H9 (cell line): ENCODE data around the gene PPP1R9A. TPM values are rescaled to one million over a fixed set of nuclear protein-coding genes. Genes with fewer than 3 reads are reported as not detected.

Experiments used
- DNase-seq: peaks from one replicate; pipeline ENCODE4 v3.0.0-alpha.2; 2017
- H2AFZ ChIP-seq: one replicate; pipeline ENCODE4 v1.6.1; 2013; ENCODE audit warnings: mild to moderate bottlenecking, low read length, control low read depth, moderate library complexity
- H2AK5ac ChIP-seq: 2 replicates; pipeline ENCODE4 v1.6.1; 2013; ENCODE audit warnings: low read length, control low read depth, mixed read lengths; ENCODE audit not compliant: insufficient read length
- H2BK120ac ChIP-seq: one replicate; pipeline ENCODE4 v1.6.1; 2013; ENCODE audit warnings: low read depth, mild to moderate bottlenecking, low read length, control low read depth, inconsistent platforms; ENCODE audit not compliant: poor library complexity, severe bottlenecking
- H2BK12ac ChIP-seq: 2 replicates; pipeline ENCODE4 v1.6.1; 2013; ENCODE audit warnings: low read length, control low read depth, mixed read lengths, low read depth; ENCODE audit not compliant: insufficient read length
- H2BK15ac ChIP-seq: 2 replicates; pipeline ENCODE4 v1.6.1; 2013; ENCODE audit warnings: low read depth, low read length, control low read depth
- H2BK20ac ChIP-seq: one replicate; pipeline ENCODE4 v1.6.1; 2013; ENCODE audit warnings: low read depth, mild to moderate bottlenecking, low read length, control low read depth, inconsistent platforms; ENCODE audit not compliant: poor library complexity, severe bottlenecking
- H2BK5ac ChIP-seq: 2 replicates; pipeline ENCODE4 v1.6.1; 2013; ENCODE audit warnings: low read length, control low read depth, mixed read lengths; ENCODE audit not compliant: insufficient read length
- H3K14ac ChIP-seq: 2 replicates; pipeline ENCODE4 v1.6.1; 2013; ENCODE audit warnings: low read length, control low read depth; ENCODE audit not compliant: insufficient read depth
- H3K18ac ChIP-seq: 2 replicates; pipeline ENCODE4 v1.6.1; 2013; ENCODE audit warnings: low read depth, mild to moderate bottlenecking, mixed read lengths, low read length, control low read depth; ENCODE audit not compliant: insufficient read length
- H3K23ac ChIP-seq: 2 replicates; pipeline ENCODE4 v1.6.1; 2013; ENCODE audit warnings: low read length, control low read depth, mixed read lengths, low read depth; ENCODE audit not compliant: insufficient read length
- H3K23me2 ChIP-seq: 2 replicates; pipeline ENCODE4 v1.6.1; 2013; ENCODE audit warnings: low read depth, mild to moderate bottlenecking, mixed read lengths, low read length, control low read depth; ENCODE audit not compliant: insufficient read length, poor library complexity, severe bottlenecking
- H3K27ac ChIP-seq: 2 replicates; pipeline ENCODE4 v1.5.1; 2013; ENCODE audit warnings: low read length, control low read depth, mixed read lengths, low read depth; ENCODE audit not compliant: insufficient read length
- H3K27me3 ChIP-seq: 2 replicates; pipeline ENCODE4 v1.6.1; 2013; ENCODE audit warnings: low read length, control low read depth, inconsistent platforms; ENCODE audit not compliant: insufficient read depth
- H3K4ac ChIP-seq: 2 replicates; pipeline ENCODE4 v1.6.1; 2013; ENCODE audit warnings: low read depth, mild to moderate bottlenecking, control low read depth, inconsistent platforms, low read length, moderate library complexity
- H3K4me1 ChIP-seq: 2 replicates; pipeline ENCODE4 v1.6.1; 2013; ENCODE audit warnings: low read length, control low read depth, inconsistent platforms; ENCODE audit not compliant: insufficient read depth
- H3K4me2 ChIP-seq: 2 replicates; pipeline ENCODE4 v1.6.1; 2013; ENCODE audit warnings: low read length, control low read depth, mixed read lengths; ENCODE audit not compliant: insufficient read length, insufficient read depth
- H3K56ac ChIP-seq: 2 replicates; pipeline ENCODE4 v1.6.1; 2013; ENCODE audit warnings: low read depth, mild to moderate bottlenecking, mixed read lengths, low read length, control low read depth; ENCODE audit not compliant: insufficient read length
- H3K79me1 ChIP-seq: 2 replicates; pipeline ENCODE4 v1.6.1; 2013; ENCODE audit warnings: low read depth, mild to moderate bottlenecking, moderate library complexity, low read length, control low read depth, inconsistent platforms; ENCODE audit not compliant: insufficient read depth, poor library complexity, severe bottlenecking
- H3K79me2 ChIP-seq: 2 replicates; pipeline ENCODE4 v1.6.1; 2013; ENCODE audit warnings: low read length, control low read depth, inconsistent platforms; ENCODE audit not compliant: insufficient read depth
- H3K9ac ChIP-seq: 2 replicates; pipeline ENCODE4 v1.6.1; 2013; ENCODE audit warnings: low read length, control low read depth, mixed read lengths; ENCODE audit not compliant: insufficient read length; ENCODE audit errors: extremely low read depth
- H3K9me3 ChIP-seq: one replicate; pipeline ENCODE4 v1.6.1; 2013; ENCODE audit warnings: low read depth, low read length, inconsistent platforms; ENCODE audit not compliant: control insufficient read depth
- H3T11ph ChIP-seq: one replicate; pipeline ENCODE4 v1.6.1; 2013; ENCODE audit warnings: mild to moderate bottlenecking, low read length, control low read depth, inconsistent platforms
- H4K20me1 ChIP-seq: one replicate; pipeline ENCODE4 v1.6.1; 2013; ENCODE audit not compliant: control insufficient read depth, insufficient read length, insufficient read depth
- H4K5ac ChIP-seq: 2 replicates; pipeline ENCODE4 v1.6.1; 2013; ENCODE audit warnings: low read depth, mild to moderate bottlenecking, mixed read lengths, low read length, control low read depth; ENCODE audit not compliant: insufficient read length
- H4K8ac ChIP-seq: replicated peaks from 2 replicates; pipeline ENCODE4 v1.6.1; 2013; ENCODE audit warnings: low read length, control low read depth, mixed read lengths, low read depth; ENCODE audit not compliant: insufficient read length
- H4K91ac ChIP-seq: 2 replicates; pipeline ENCODE4 v1.6.1; 2013; ENCODE audit warnings: low read depth, mild to moderate bottlenecking, moderate library complexity, mixed read lengths, low read length, control low read depth; ENCODE audit not compliant: insufficient read length
- H3K27ac Mint-ChIP-seq, 3 experiments: 2 replicates in 2 of 3; 3 replicates in 1 of 3; pipeline ENCODE4 v1.8.0; 2020 to 2021; ENCODE audit warnings: mixed read lengths in 3 of 3, mild to moderate bottlenecking in 1 of 3, moderate library complexity in 1 of 3
- H3K27me3 Mint-ChIP-seq: 2 replicates; pipeline ENCODE4 v1.8.0; 2021; ENCODE audit warnings: low read depth, mild to moderate bottlenecking, moderate library complexity, mixed read lengths
- H3K36me3 Mint-ChIP-seq, 3 experiments: 2 replicates in 2 of 3; 3 replicates in 1 of 3; pipeline ENCODE4 v1.8.0; 2020 to 2021; ENCODE audit warnings: low read depth in 3 of 3, mixed read lengths in 3 of 3; ENCODE audit not compliant: insufficient read depth in 1 of 3
- H3K4me1 Mint-ChIP-seq, 2 experiments: 2 replicates each; pipeline ENCODE4 v1.8.0; 2020; ENCODE audit warnings: mixed read lengths in 2 of 2
- H3K4me3 Mint-ChIP-seq, 2 experiments: 2 replicates in 1 of 2; 3 replicates in 1 of 2; pipeline ENCODE4 v1.8.0; 2020 to 2021; ENCODE audit warnings: mild to moderate bottlenecking in 2 of 2, mixed read lengths in 2 of 2, moderate library complexity in 1 of 2
- H3K9me3 Mint-ChIP-seq, 2 experiments: 2 replicates in 1 of 2; 3 replicates in 1 of 2; pipeline ENCODE4 v1.8.0; 2020; ENCODE audit warnings: mild to moderate bottlenecking in 2 of 2, mixed read lengths in 2 of 2, moderate library complexity in 1 of 2
- WGBS: extraction: QIAGEN DNeasy Blood & Tissue Kit; methylation state at CpG from one replicate; pipeline ENCODE4 v1.1.7; 2013; ENCODE audit warnings: missing lambda C conversion rate, low lambda C conversion rate, mixed read lengths; ENCODE audit not compliant: insufficient read length; ENCODE audit errors: extremely low coverage; 5-methylcytosine and 5-hydroxymethylcytosine counted together
- total RNA-seq: library from RNA; stranded (reverse); gene quantifications from 2 replicates; pipeline ENCODE4 v1.2.1, GENCODE V29; 2021
- TF ChIP-seq, protein P1 (sequence below): fragments of 200-600 bp; sonication (generic); conservative IDR thresholded peaks from 3 replicates; pipeline ENCODE4 v1.8.0; 2021; ENCODE audit warnings: antibody characterized with exemption, mild to moderate bottlenecking

PPP1R9A gene
- total RNA-seq, 1 experiment from 2014 or later = 17.0 TPM

DNA sequence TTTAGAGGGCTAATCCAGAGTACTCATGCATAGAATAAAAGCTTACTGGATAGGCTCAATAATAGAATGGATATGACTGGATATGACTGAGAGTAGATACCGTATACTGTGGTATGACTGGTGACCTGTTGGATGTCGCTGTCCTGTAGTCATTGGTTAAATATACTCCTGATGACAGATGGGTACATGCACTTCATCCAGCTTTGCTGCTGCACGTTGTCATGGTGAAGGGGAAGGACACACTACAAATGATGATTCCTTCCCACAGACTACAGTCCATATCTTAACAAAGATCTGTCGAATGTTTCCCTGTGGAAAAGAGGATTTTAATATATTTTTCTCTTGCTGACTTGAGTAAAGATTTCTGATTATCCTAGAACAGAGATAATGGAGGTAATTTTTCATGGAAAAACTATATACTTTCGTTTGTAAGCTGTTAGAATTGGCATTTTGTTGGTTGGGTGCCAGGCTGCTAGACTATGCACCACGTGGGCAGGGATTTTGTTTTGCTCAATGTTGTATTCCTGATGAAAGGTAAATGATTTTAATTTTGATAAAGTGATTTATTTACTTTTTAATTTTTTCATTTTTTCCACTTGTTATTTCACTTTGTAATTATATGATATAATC lies 97.3 kb downstream of the PPP1R9A start:
- DNase-seq = no peak
- Mint-ChIP-seq H3K4me1 (peaks cover 8 to 11% of the 10 kb centered on the region in 2 experiments; a peak in 3 of 4 replicates), H3K27ac (no peak overlapping the region), H3K27me3 (no peaks in the 10 kb centered on the region), H3K36me3 (no peaks in the 10 kb centered on the region), H3K4me3 (no peak overlapping the region), H3K9me3 (no peaks in the 10 kb centered on the region)
- H4K91ac ChIP-seq = no peak overlapping the region
- H2BK120ac ChIP-seq = no peak overlapping the region
- no peak overlapping the region for H4K8ac ChIP-seq
- H3K4ac ChIP-seq = no peak overlapping the region
- no peaks in the 10 kb centered on the region for H3K9me3 ChIP-seq
- no peaks in the 10 kb centered on the region for H3K79me2 ChIP-seq
- no peak overlapping the region for H2BK20ac ChIP-seq
- no peak overlapping the region for H3K4me2 ChIP-seq
- no peak overlapping the region for H4K5ac ChIP-seq
- no peak overlapping the region for H3K27ac ChIP-seq
- WGBS = no CpG with 5 or more reads among the region's 6 CpGs
- H3K23me2 ChIP-seq = no peaks in the 10 kb centered on the region
- H2AK5ac ChIP-seq = no peak overlapping the region
- no peaks in the 10 kb centered on the region for H4K20me1 ChIP-seq
- H3K79me1 ChIP-seq = no peaks in the 10 kb centered on the region
- no peak overlapping the region for H3T11ph ChIP-seq
- H3K14ac ChIP-seq = no peak overlapping the region
- no peak overlapping the region for H2AFZ ChIP-seq
- no peak overlapping the region for H3K23ac ChIP-seq
- no peak overlapping the region for H2BK12ac ChIP-seq
- TF ChIP-seq, protein P1, sequence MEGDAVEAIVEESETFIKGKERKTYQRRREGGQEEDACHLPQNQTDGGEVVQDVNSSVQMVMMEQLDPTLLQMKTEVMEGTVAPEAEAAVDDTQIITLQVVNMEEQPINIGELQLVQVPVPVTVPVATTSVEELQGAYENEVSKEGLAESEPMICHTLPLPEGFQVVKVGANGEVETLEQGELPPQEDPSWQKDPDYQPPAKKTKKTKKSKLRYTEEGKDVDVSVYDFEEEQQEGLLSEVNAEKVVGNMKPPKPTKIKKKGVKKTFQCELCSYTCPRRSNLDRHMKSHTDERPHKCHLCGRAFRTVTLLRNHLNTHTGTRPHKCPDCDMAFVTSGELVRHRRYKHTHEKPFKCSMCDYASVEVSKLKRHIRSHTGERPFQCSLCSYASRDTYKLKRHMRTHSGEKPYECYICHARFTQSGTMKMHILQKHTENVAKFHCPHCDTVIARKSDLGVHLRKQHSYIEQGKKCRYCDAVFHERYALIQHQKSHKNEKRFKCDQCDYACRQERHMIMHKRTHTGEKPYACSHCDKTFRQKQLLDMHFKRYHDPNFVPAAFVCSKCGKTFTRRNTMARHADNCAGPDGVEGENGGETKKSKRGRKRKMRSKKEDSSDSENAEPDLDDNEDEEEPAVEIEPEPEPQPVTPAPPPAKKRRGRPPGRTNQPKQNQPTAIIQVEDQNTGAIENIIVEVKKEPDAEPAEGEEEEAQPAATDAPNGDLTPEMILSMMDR = no peak
- H3K56ac ChIP-seq = no peak overlapping the region
- H3K18ac ChIP-seq = no peak overlapping the region
- H3K4me1 ChIP-seq = no peaks in the 10 kb centered on the region
- no peak overlapping the region for H2BK5ac ChIP-seq
- H3K27me3 ChIP-seq = no peaks in the 10 kb centered on the region
- H3K9ac ChIP-seq = no peak overlapping the region
- H2BK15ac ChIP-seq = no peak overlapping the region
